NCI-H82 treated with DMSO at 0.1 percent for 48 hours (cell line): ENCODE results near the gene B3GNT2.
A peak's percentile ranks its signal among the peaks of the same experiment; 100 is the strongest.
"Not testable (repeated sequence)": the region's sequence is repeated elsewhere in the genome, so short reads cannot be mapped to it uniquely, and the experiment has no call there.

Source experiments
- DNase-seq: peaks from one replicate; lab custom pipeline; 2025; ENCODE audit not compliant: unreplicated experiment; lab: John Stamatoyannopoulos, UW

The B3GNT2 gene

GRCh38 chr2:62195421-62196277, at the start of gene B3GNT2:
Gene B3GNT2 (plus strand): TSS chr2:62196115. CDS start chr2:62222221, 26,106 bp downstream.
- peak; percentile 31 for DNase-seq

GRCh38 chr2:62146790-62147189, 49.1 kb upstream of the B3GNT2 start:
- DNase-seq: not testable (repeated sequence)

GRCh38 chr2:62147610-62148301, 48.2 kb upstream of the B3GNT2 start:
- no peak for DNase-seq

GRCh38 chr2:62149708-62150107, 46.2 kb upstream of the B3GNT2 start:
- no peak for DNase-seq

GRCh38 chr2:62150597-62151305, 45.2 kb upstream of the B3GNT2 start:
- no peak for DNase-seq

- DNase-seq: no peak
Measured at GRCh38 chr2:62151306-62151638, 44.6 kb upstream of the B3GNT2 start.

- DNase-seq: no peak
Measured at GRCh38 chr2:62152000-62152399, 43.9 kb upstream of the B3GNT2 start.

- no peak for DNase-seq
Measured at GRCh38 chr2:62156861-62157496, 38.9 kb upstream of the B3GNT2 start.

GRCh38 chr2:62158444-62159121, 37.3 kb upstream of the B3GNT2 start:
- DNase-seq: no peak

GRCh38 chr2:62160691-62161090, 35.2 kb upstream of the B3GNT2 start:
- DNase-seq: not testable (repeated sequence)

- DNase-seq: peak; percentile 99
Measured at GRCh38 chr2:62163106-62163831, 32.6 kb upstream of the B3GNT2 start.

GRCh38 chr2:62163834-62164233, 32.1 kb upstream of the B3GNT2 start:
- DNase-seq: no peak

- DNase-seq: no peak
Measured at GRCh38 chr2:62175728-62176127, 20.2 kb upstream of the B3GNT2 start.

- DNase-seq: no peak
Measured at GRCh38 chr2:62176801-62177200, 19.1 kb upstream of the B3GNT2 start.

- DNase-seq: no peak
Measured at GRCh38 chr2:62177392-62178049, 18.4 kb upstream of the B3GNT2 start.

- DNase-seq: no peak
Measured at GRCh38 chr2:62178741-62179271, 17.1 kb upstream of the B3GNT2 start.

- no peak for DNase-seq
Measured at GRCh38 chr2:62180975-62181374, 14.9 kb upstream of the B3GNT2 start.

GRCh38 chr2:62181843-62182242, 14.1 kb upstream of the B3GNT2 start:
- no peak for DNase-seq

- peak; percentile 48 for DNase-seq
Measured at GRCh38 chr2:62184512-62185230, 11.2 kb upstream of the B3GNT2 start.
